MM.1S (cell line): Measurements from ENCODE around the gene ADAMTS19.

Experiments
- CTCF ChIP-seq: fragments of 300-600 bp; sonication (generic); IDR thresholded peaks from 2 replicates; pipeline ENCODE4 v1.5.1; 2016; ENCODE audit warnings: antibody characterized with exemption, low read length, mixed read lengths
- EZH2phosphoT487 ChIP-seq: fragments of 300-600 bp; sonication (generic); IDR thresholded peaks from 2 replicates; pipeline ENCODE4 v1.6.1; 2018; ENCODE audit warnings: antibody characterized with exemption, low read length

GRCh38 chr5:129440424-129440823 is 19.7 kb upstream of the ADAMTS19 start:
- TF ChIP-seq CTCF (no peak), EZH2phosphoT487 (no peak)
